ENCODE results near the gene BHLHE40.

The BHLHE40 gene

GRCh38 chr3:5023777-5024346 lies 44.6 kb downstream of the BHLHE40 start:
- H3K4me3 ChIP-seq (ENCODE audit: control insufficient read depth, low read depth, low read length): no peak overlapping the region
- TF ChIP-seq CTCF (conservative IDR thresholded peaks at IDR 0.05; ENCODE audit: control insufficient read depth, insufficient read depth, low read depth, low read length): no peak
- peak; percentile 12 for DNase-seq (ENCODE audit: low read depth)

- no peak for TF ChIP-seq CTCF (conservative IDR thresholded peaks at IDR 0.05; ENCODE audit: control insufficient read depth, insufficient read depth, low read depth, low read length)
- no peak for DNase-seq (ENCODE audit: low read depth)
- peak overlapping the region; percentile 54 for H3K4me3 ChIP-seq (ENCODE audit: control insufficient read depth, low read depth, low read length)
Observed at GRCh38 chr3:5026046-5026362, 46.8 kb downstream of the BHLHE40 start.

- no peak for DNase-seq (ENCODE audit: low read depth)
- H3K4me3 ChIP-seq (ENCODE audit: control insufficient read depth, low read depth, low read length): no peak overlapping the region
- TF ChIP-seq CTCF (conservative IDR thresholded peaks at IDR 0.05; ENCODE audit: control insufficient read depth, insufficient read depth, low read depth, low read length): no peak
Observed at GRCh38 chr3:5029715-5030114, 50.5 kb downstream of the BHLHE40 start.

GRCh38 chr3:5030152-5030551 lies 50.9 kb downstream of the BHLHE40 start:
- TF ChIP-seq CTCF (conservative IDR thresholded peaks at IDR 0.05; ENCODE audit: control insufficient read depth, insufficient read depth, low read depth, low read length): no peak
- no peak for DNase-seq (ENCODE audit: low read depth)
- no peak overlapping the region for H3K4me3 ChIP-seq (ENCODE audit: control insufficient read depth, low read depth, low read length)

GRCh38 chr3:5032844-5033243 lies 53.6 kb downstream of the BHLHE40 start:
- no peak for TF ChIP-seq CTCF (conservative IDR thresholded peaks at IDR 0.05; ENCODE audit: control insufficient read depth, insufficient read depth, low read depth, low read length)
- no peak overlapping the region for H3K4me3 ChIP-seq (ENCODE audit: control insufficient read depth, low read depth, low read length)
- no peak for DNase-seq (ENCODE audit: low read depth)
